ENCODE data around the gene SNX8. TPM values are rescaled to one million over a fixed set of nuclear protein-coding genes. Genes with fewer than 3 reads are reported as not detected.

Gene SNX8
- polyA plus RNA-seq, 1 donor from 2014 or later: 5.7 TPM

- H4K20me1 ChIP-seq (ENCODE audit: insufficient read depth): no peaks in the 10 kb centered on the region
- H3K27me3 ChIP-seq (ENCODE audit: insufficient read depth, low read depth, low read length): no peaks in the 10 kb centered on the region
These were observed 84.0 kb downstream of the SNX8 start for GRCh38 chr7:2230226-2230625.

GRCh38 chr7:2229467-2229866, 84.8 kb downstream of the SNX8 start:
- H3K9me3 ChIP-seq (ENCODE audit: low read length): no peaks in the 10 kb centered on the region
- TF ChIP-seq EP300 (conservative IDR thresholded peaks at IDR 0.05; ENCODE audit: poor library complexity, severe bottlenecking) (no peak), RAD21 (conservative IDR thresholded peaks at IDR 0.05) (no peak), REST (IDR thresholded peaks at IDR 0.05; ENCODE audit: borderline replicate concordance) (no peak), SMC3 (conservative IDR thresholded peaks at IDR 0.05; ENCODE audit: poor library complexity) (no peak), EZH2 (IDR thresholded peaks at IDR 0.05; ENCODE audit: borderline replicate concordance, insufficient read depth, low read length, poor library complexity, severe bottlenecking) (no peak), POLR2AphosphoS5 (IDR thresholded peaks at IDR 0.05) (no peak), TAF1 (IDR thresholded peaks at IDR 0.05; ENCODE audit: low read depth) (no peak)

More at GRCh38 chr7:2230226-2230625, 84.0 kb downstream of the SNX8 start:
- Histone ChIP-seq H2AFZ (ENCODE audit: low read depth, low read length) (no peak overlapping the region), H3K79me2 (replicated peaks; ENCODE audit: insufficient read depth, low read length) (peaks cover 17% of the 10 kb centered on the region), H3K36me3 (ENCODE audit: insufficient read depth, low read length) (no peaks in the 10 kb centered on the region), H3K9me3 (ENCODE audit: low read length) (no peaks in the 10 kb centered on the region), H3K9ac (ENCODE audit: low read length) (no peak overlapping the region), H3K27ac (ENCODE audit: low read length) (no peak overlapping the region), H3K4me2 (ENCODE audit: low read length) (no peak overlapping the region), H3F3A (ENCODE audit: insufficient read depth, low read length, poor library complexity, severe bottlenecking) (no peaks in the 10 kb centered on the region), H3K9me2 (ENCODE audit: insufficient read depth, low read length) (no peaks in the 10 kb centered on the region), H3K4me3 (ENCODE audit: low read length) (no peak overlapping the region)
- TF ChIP-seq POLR2AphosphoS5 (IDR thresholded peaks at IDR 0.05) (no peak), RAD21 (conservative IDR thresholded peaks at IDR 0.05) (no peak), CTCF (IDR thresholded peaks at IDR 0.05; ENCODE audit: poor library complexity, severe bottlenecking) (no peak), REST (IDR thresholded peaks at IDR 0.05; ENCODE audit: borderline replicate concordance) (no peak), EP300 (conservative IDR thresholded peaks at IDR 0.05; ENCODE audit: poor library complexity, severe bottlenecking) (no peak), EZH2 (IDR thresholded peaks at IDR 0.05; ENCODE audit: borderline replicate concordance, insufficient read depth, low read length, poor library complexity, severe bottlenecking) (no peak), MXI1 (conservative IDR thresholded peaks at IDR 0.05; ENCODE audit: poor library complexity, severe bottlenecking) (no peak), SMC3 (conservative IDR thresholded peaks at IDR 0.05; ENCODE audit: poor library complexity) (no peak)

More at GRCh38 chr7:2229467-2229866, 84.8 kb downstream of the SNX8 start:
- no peaks in the 10 kb centered on the region for H3K9me2 ChIP-seq (ENCODE audit: insufficient read depth, low read length)
- H2AFZ ChIP-seq (ENCODE audit: low read depth, low read length): no peak overlapping the region
- H3K27me3 ChIP-seq (ENCODE audit: insufficient read depth, low read depth, low read length): no peaks in the 10 kb centered on the region
- no peaks in the 10 kb centered on the region for H3K36me3 ChIP-seq (ENCODE audit: insufficient read depth, low read length)
- H3K4me3 ChIP-seq (ENCODE audit: low read length): no peak overlapping the region
- H3F3A ChIP-seq (ENCODE audit: insufficient read depth, low read length, poor library complexity, severe bottlenecking): no peaks in the 10 kb centered on the region
- no peak overlapping the region for H3K4me2 ChIP-seq (ENCODE audit: low read length)
- no peaks in the 10 kb centered on the region for H4K20me1 ChIP-seq (ENCODE audit: insufficient read depth)
- peaks cover 17% of the 10 kb centered on the region for H3K79me2 ChIP-seq (replicated peaks; ENCODE audit: insufficient read depth, low read length)
- no peak overlapping the region for H3K27ac ChIP-seq (ENCODE audit: low read length)
- H3K9ac ChIP-seq (ENCODE audit: low read length): no peak overlapping the region

Data from neural cell (in vitro differentiated cells).